ENCODE measurements around the gene CATSPERZ.

The CATSPERZ gene

GRCh38 chr11:64352099-64352994 lies 52.2 kb downstream of the CATSPERZ start:
- TF ChIP-seq POLR2A (IDR thresholded peaks at IDR 0.05; ENCODE audit: low read depth, low read length) = no peak
- no peak for TF ChIP-seq POLR2AphosphoS5 (IDR thresholded peaks at IDR 0.05; ENCODE audit: low read depth, low read length)
- no peak for TF ChIP-seq TAF1 (IDR thresholded peaks at IDR 0.05; ENCODE audit: borderline replicate concordance, low read depth, low read length)
- DNase-seq (ENCODE audit: insufficient read length) = no peak
- FAIRE-seq = no peak

GRCh38 chr11:64352995-64353714 lies 53.0 kb downstream of the CATSPERZ start:
- TF ChIP-seq POLR2A (IDR thresholded peaks at IDR 0.05; ENCODE audit: low read depth, low read length) (no peak; the same call in 1 of the 2 replicates), POLR2AphosphoS5 (IDR thresholded peaks at IDR 0.05; ENCODE audit: low read depth, low read length) (no peak), TAF1 (IDR thresholded peaks at IDR 0.05; ENCODE audit: borderline replicate concordance, low read depth, low read length) (no peak)
- FAIRE-seq = no peak
- no peak for DNase-seq (ENCODE audit: insufficient read length)

GRCh38 chr11:64353715-64354506 lies 53.8 kb downstream of the CATSPERZ start:
- TF ChIP-seq POLR2A (IDR thresholded peaks at IDR 0.05; ENCODE audit: low read depth, low read length) (no peak), POLR2AphosphoS5 (IDR thresholded peaks at IDR 0.05; ENCODE audit: low read depth, low read length) (no peak), TAF1 (IDR thresholded peaks at IDR 0.05; ENCODE audit: borderline replicate concordance, low read depth, low read length) (no peak)
- no peak for FAIRE-seq
- DNase-seq (ENCODE audit: insufficient read length) = no peak
